Measurements from ENCODE around the gene ITPRIP. TPM values are rescaled to one million over a fixed set of nuclear protein-coding genes. Genes with fewer than 3 reads are reported as not detected.

Gene ITPRIP
- total RNA-seq, 1 donor from 2014 or later = 19.9 TPM

- peaks cover 3% of the 10 kb centered on the region for H3K27me3 Mint-ChIP-seq
- H3K9me3 Mint-ChIP-seq = peaks cover 4% of the 10 kb centered on the region
Measured at GRCh38 chr10:104303594-104304355, 34.5 kb downstream of the ITPRIP start.

GRCh38 chr10:104301907-104302690, 36.2 kb downstream of the ITPRIP start:
- TF ChIP-seq CTCF (conservative IDR thresholded peaks at IDR 0.05) = no peak
- H3K27me3 Mint-ChIP-seq = peaks cover 3% of the 10 kb centered on the region
- peaks cover 34% of the 10 kb centered on the region for H3K4me1 Mint-ChIP-seq (ENCODE audit: unreplicated experiment)
- peaks cover 3% of the 10 kb centered on the region for H3K36me3 Mint-ChIP-seq
- DNase-seq (ENCODE audit: extremely low spot score, unreplicated experiment) = no peak
- no peak overlapping the region for H3K27ac Mint-ChIP-seq
- H3K9me3 Mint-ChIP-seq = peaks cover 4% of the 10 kb centered on the region
- H3K4me3 Mint-ChIP-seq = no peak overlapping the region

More at GRCh38 chr10:104303594-104304355, 34.5 kb downstream of the ITPRIP start:
- peaks cover 28% of the 10 kb centered on the region for H3K4me1 Mint-ChIP-seq (ENCODE audit: unreplicated experiment)
- H3K27ac Mint-ChIP-seq = no peak overlapping the region
- peaks cover 3% of the 10 kb centered on the region for H3K36me3 Mint-ChIP-seq
- no peak overlapping the region for H3K4me3 Mint-ChIP-seq
- DNase-seq (ENCODE audit: extremely low spot score, unreplicated experiment) = no peak
- no peak for TF ChIP-seq CTCF (conservative IDR thresholded peaks at IDR 0.05)

- DNase-seq (ENCODE audit: extremely low spot score, unreplicated experiment) = no peak
- Mint-ChIP-seq H3K36me3 (peaks cover 3% of the 10 kb centered on the region), H3K4me3 (no peak overlapping the region), H3K27me3 (peaks cover 3% of the 10 kb centered on the region), H3K9me3 (peaks cover 4% of the 10 kb centered on the region), H3K27ac (no peak overlapping the region), H3K4me1 (ENCODE audit: unreplicated experiment) (peaks cover 33% of the 10 kb centered on the region)
- TF ChIP-seq CTCF (conservative IDR thresholded peaks at IDR 0.05) = no peak
Measured at GRCh38 chr10:104300736-104301292, 37.5 kb downstream of the ITPRIP start.

- Mint-ChIP-seq H3K27ac (no peak overlapping the region), H3K27me3 (no peaks in the 10 kb centered on the region), H3K36me3 (peaks cover 3% of the 10 kb centered on the region), H3K4me3 (no peak overlapping the region), H3K4me1 (ENCODE audit: unreplicated experiment) (peaks cover 30% of the 10 kb centered on the region), H3K9me3 (peaks cover 4% of the 10 kb centered on the region)
- DNase-seq (ENCODE audit: extremely low spot score, unreplicated experiment) = no peak
- TF ChIP-seq CTCF (conservative IDR thresholded peaks at IDR 0.05) = no peak
Measured at GRCh38 chr10:104300002-104300735, 38.1 kb downstream of the ITPRIP start.

Data from type B pancreatic cell (in vitro differentiated cells).